GM21390 (cell line): Measurements from ENCODE around the gene DLD.
"Not testable (repeated sequence)": the region's sequence is repeated elsewhere in the genome, so short reads cannot be mapped to it uniquely, and the experiment has no call there.

ENCODE experiments used
- ATAC-seq: cut with Tn5 transposase; IDR thresholded peaks from one replicate; pipeline ENCODE4 v1.9.1; 2021; ENCODE audit not compliant: unreplicated experiment

Gene DLD

GRCh38 chr7:107914831-107915230 is 23.8 kb downstream of the DLD start:
- no peak for ATAC-seq

GRCh38 chr7:107915541-107915940 is 24.6 kb downstream of the DLD start:
- ATAC-seq, result no peak

GRCh38 chr7:107917763-107918651 is 27.0 kb downstream of the DLD start:
- peak; percentile 87 for ATAC-seq

GRCh38 chr7:107918948-107919347 is 28.0 kb downstream of the DLD start:
- no peak for ATAC-seq

- ATAC-seq, result no peak
Observed at GRCh38 chr7:107920048-107920772, 29.2 kb downstream of the DLD start.

- ATAC-seq, result not testable (repeated sequence)
Observed at GRCh38 chr7:107921826-107922225, 30.8 kb downstream of the DLD start.

GRCh38 chr7:107922886-107923285 is 31.9 kb downstream of the DLD start:
- no peak for ATAC-seq

- ATAC-seq, result peak; percentile 93
Observed at GRCh38 chr7:107924841-107925504, 34.0 kb downstream of the DLD start.

GRCh38 chr7:107926481-107926880 is 35.5 kb downstream of the DLD start:
- no peak for ATAC-seq

GRCh38 chr7:107931740-107932515 is 40.9 kb downstream of the DLD start:
- ATAC-seq, result no peak

GRCh38 chr7:107932805-107933204 is 41.8 kb downstream of the DLD start:
- ATAC-seq, result no peak

GRCh38 chr7:107933386-107934013 is 42.5 kb downstream of the DLD start:
- no peak for ATAC-seq

GRCh38 chr7:107934991-107935770 is 44.2 kb downstream of the DLD start:
- ATAC-seq, result no peak

- ATAC-seq, result no peak
Observed at GRCh38 chr7:107936312-107936711, 45.3 kb downstream of the DLD start.

- ATAC-seq, result no peak
Observed at GRCh38 chr7:107937531-107937930, 46.5 kb downstream of the DLD start.

- ATAC-seq, result no peak
Observed at GRCh38 chr7:107938456-107939250, 47.7 kb downstream of the DLD start.

GRCh38 chr7:107939573-107940489 is 48.8 kb downstream of the DLD start:
- no peak for ATAC-seq

- ATAC-seq, result no peak
Observed at GRCh38 chr7:107940951-107941350, 50.0 kb downstream of the DLD start.
